HEK293 (cell line): ENCODE measurements around the gene PARP8.

Experiments
- BCL11A ChIP-seq: fragments of 450-650 bp; formaldehyde crosslinking; IDR thresholded peaks from 2 replicates; pipeline ENCODE4 v1.5.1; 2016; ENCODE audit warnings: low read depth, missing biosample characterization, missing genetic modification characterization
- KLF1 ChIP-seq: fragments of 450-650 bp; formaldehyde crosslinking; IDR thresholded peaks from 2 replicates; pipeline ENCODE4 v1.5.1; 2016; ENCODE audit warnings: missing biosample characterization, missing genetic modification characterization
- KLF16 ChIP-seq: fragments of 450-650 bp; formaldehyde crosslinking; IDR thresholded peaks from 2 replicates; pipeline ENCODE4 v1.5.1; 2017; ENCODE audit warnings: missing biosample characterization, missing genetic modification characterization
- ZNF274 ChIP-seq, 2 experiments: fragments of 200-500 bp in 1 of 2; fragments of 450-650 bp in 1 of 2; sonication (Bioruptor generic) in 1 of 2; formaldehyde crosslinking in 1 of 2; IDR thresholded peaks; 2 replicates each; pipeline versions ENCODE4 v1.5.1 to v1.6.1; 2014 to 2016; ENCODE audit warnings: borderline replicate concordance in 1 of 2, inconsistent platforms in 1 of 2, low read length in 1 of 2, missing biosample characterization in 1 of 2, missing genetic modification characterization in 1 of 2
- ZNF423 ChIP-seq: fragments of 450-650 bp; formaldehyde crosslinking; IDR thresholded peaks from 2 replicates; pipeline ENCODE4 v1.5.1; 2016; ENCODE audit warnings: missing biosample characterization, missing genetic modification characterization
- ZNF530 ChIP-seq: fragments of 450-650 bp; formaldehyde crosslinking; IDR thresholded peaks from 2 replicates; pipeline ENCODE4 v1.5.1; 2016; ENCODE audit warnings: low read depth, missing biosample characterization, missing genetic modification characterization
- ZNF707 ChIP-seq: fragments of 450-650 bp; formaldehyde crosslinking; IDR thresholded peaks from 2 replicates; pipeline ENCODE4 v1.5.1; 2016; ENCODE audit warnings: missing biosample characterization, missing genetic modification characterization
- TF ChIP-seq, protein P1 (sequence below): fragments of 450-650 bp; formaldehyde crosslinking; IDR thresholded peaks from 2 replicates; pipeline ENCODE4 v1.5.1; 2016; ENCODE audit warnings: missing biosample characterization, missing genetic modification characterization
- TF ChIP-seq, protein P2 (sequence below): fragments of 450-650 bp; formaldehyde crosslinking; IDR thresholded peaks from 2 replicates; pipeline ENCODE4 v1.5.1; 2016; ENCODE audit warnings: missing biosample characterization, missing genetic modification characterization

DNA sequence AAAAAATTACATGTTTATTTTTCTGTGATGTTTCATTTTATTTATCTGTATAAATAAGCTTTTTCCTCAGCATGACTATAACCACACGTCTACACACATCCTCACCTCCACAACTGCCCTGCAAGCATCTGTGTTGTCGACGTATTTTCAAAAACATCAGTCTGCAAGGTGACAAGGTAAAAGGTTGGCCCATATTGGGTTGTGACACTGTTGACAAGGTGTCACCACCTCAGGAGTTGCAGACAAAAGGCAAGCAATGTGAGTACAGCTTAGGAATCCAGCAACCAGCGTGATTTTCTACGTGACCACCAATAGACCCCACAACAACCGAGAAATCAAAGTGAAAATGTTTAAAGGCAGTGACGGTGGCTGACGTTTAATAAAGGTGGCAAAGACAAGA is 187.6 kb downstream of the PARP8 start:
- TF ChIP-seq ZNF274 (IDR thresholded peaks at IDR 0.05; ENCODE audit: low read length) (no peak), ZNF274 (tag by site-specific recombination; IDR thresholded peaks at IDR 0.05; ENCODE audit: borderline replicate concordance) (no peak), ZNF707 (tag by site-specific recombination) (no peak), KLF16 (no peak), ZNF423 (tag by site-specific recombination) (no peak), BCL11A (tag by site-specific recombination) (no peak), ZNF530 (tag by site-specific recombination) (no peak), KLF1 (tag by site-specific recombination) (no peak)
- TF ChIP-seq, protein P1, sequence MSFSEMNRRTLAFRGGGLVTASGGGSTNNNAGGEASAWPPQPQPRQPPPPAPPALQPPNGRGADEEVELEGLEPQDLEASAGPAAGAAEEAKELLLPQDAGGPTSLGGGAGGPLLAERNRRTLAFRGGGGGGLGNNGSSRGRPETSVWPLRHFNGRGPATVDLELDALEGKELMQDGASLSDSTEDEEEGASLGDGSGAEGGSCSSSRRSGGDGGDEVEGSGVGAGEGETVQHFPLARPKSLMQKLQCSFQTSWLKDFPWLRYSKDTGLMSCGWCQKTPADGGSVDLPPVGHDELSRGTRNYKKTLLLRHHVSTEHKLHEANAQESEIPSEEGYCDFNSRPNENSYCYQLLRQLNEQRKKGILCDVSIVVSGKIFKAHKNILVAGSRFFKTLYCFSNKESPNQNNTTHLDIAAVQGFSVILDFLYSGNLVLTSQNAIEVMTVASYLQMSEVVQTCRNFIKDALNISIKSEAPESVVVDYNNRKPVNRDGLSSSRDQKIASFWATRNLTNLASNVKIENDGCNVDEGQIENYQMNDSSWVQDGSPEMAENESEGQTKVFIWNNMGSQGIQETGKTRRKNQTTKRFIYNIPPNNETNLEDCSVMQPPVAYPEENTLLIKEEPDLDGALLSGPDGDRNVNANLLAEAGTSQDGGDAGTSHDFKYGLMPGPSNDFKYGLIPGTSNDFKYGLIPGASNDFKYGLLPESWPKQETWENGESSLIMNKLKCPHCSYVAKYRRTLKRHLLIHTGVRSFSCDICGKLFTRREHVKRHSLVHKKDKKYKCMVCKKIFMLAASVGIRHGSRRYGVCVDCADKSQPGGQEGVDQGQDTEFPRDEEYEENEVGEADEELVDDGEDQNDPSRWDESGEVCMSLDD = no peak
- TF ChIP-seq, protein P2, sequence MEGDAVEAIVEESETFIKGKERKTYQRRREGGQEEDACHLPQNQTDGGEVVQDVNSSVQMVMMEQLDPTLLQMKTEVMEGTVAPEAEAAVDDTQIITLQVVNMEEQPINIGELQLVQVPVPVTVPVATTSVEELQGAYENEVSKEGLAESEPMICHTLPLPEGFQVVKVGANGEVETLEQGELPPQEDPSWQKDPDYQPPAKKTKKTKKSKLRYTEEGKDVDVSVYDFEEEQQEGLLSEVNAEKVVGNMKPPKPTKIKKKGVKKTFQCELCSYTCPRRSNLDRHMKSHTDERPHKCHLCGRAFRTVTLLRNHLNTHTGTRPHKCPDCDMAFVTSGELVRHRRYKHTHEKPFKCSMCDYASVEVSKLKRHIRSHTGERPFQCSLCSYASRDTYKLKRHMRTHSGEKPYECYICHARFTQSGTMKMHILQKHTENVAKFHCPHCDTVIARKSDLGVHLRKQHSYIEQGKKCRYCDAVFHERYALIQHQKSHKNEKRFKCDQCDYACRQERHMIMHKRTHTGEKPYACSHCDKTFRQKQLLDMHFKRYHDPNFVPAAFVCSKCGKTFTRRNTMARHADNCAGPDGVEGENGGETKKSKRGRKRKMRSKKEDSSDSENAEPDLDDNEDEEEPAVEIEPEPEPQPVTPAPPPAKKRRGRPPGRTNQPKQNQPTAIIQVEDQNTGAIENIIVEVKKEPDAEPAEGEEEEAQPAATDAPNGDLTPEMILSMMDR (tag by site-specific recombination) = no peak
